GM12878 (cell line): ENCODE data around the gene PAK2. TPM values are rescaled to one million over a fixed set of nuclear protein-coding genes. Genes with fewer than 3 reads are reported as not detected.

Source experiments
- CREM ChIP-seq: IDR thresholded peaks from 2 replicates; pipeline ENCODE4 v1.6.1; 2014; ENCODE audit warnings: antibody characterized with exemption, low read depth
- EGR1 ChIP-seq, 2 experiments: IDR thresholded peaks; 1 replicate in 1 of 2; 2 replicates in 1 of 2; pipeline ENCODE4 v1.6.1; 2011 to 2012; ENCODE audit warnings: low read depth in 2 of 2, low read length in 2 of 2, borderline replicate concordance in 1 of 2, mild to moderate bottlenecking in 1 of 2, moderate library complexity in 1 of 2
- IRF3 ChIP-seq: fragments of 450-650 bp; IDR thresholded peaks from 2 replicates; pipeline ENCODE4 v1.6.1; 2014; ENCODE audit warnings: mild to moderate bottlenecking
- KAT2A ChIP-seq: conservative IDR thresholded peaks from 2 replicates; pipeline ENCODE4 v1.6.1; 2011; ENCODE audit warnings: low read depth, low read length; ENCODE audit not compliant: control insufficient read depth
- KLF5 ChIP-seq: fragments of 450-650 bp; IDR thresholded peaks from 2 replicates; pipeline ENCODE4 v1.6.1; 2014; ENCODE audit warnings: mild to moderate bottlenecking; ENCODE audit not compliant: partially characterized antibody
- LARP7 ChIP-seq: fragments of 450-650 bp; IDR thresholded peaks from 2 replicates; pipeline ENCODE4 v1.6.1; 2017; ENCODE audit warnings: mild to moderate bottlenecking
- MTA3 ChIP-seq: IDR thresholded peaks from 2 replicates; pipeline ENCODE4 v1.6.1; 2012; ENCODE audit warnings: low read length, inconsistent platforms, borderline replicate concordance
- PRDM15 ChIP-seq: fragments of 450-650 bp; formaldehyde crosslinking; IDR thresholded peaks from 2 replicates; pipeline ENCODE4 v1.4.0; 2020; ENCODE audit warnings: mild to moderate bottlenecking, moderate library complexity
- RELA ChIP-seq: fragments of 450-650 bp; IDR thresholded peaks from 2 replicates; pipeline ENCODE4 v1.8.0; 2014; ENCODE audit warnings: borderline replicate concordance; ENCODE audit not compliant: partially characterized antibody
- REST ChIP-seq: IDR thresholded peaks from 2 replicates; pipeline ENCODE4 v1.6.1; 2012; ENCODE audit warnings: mild to moderate bottlenecking, low read depth, low read length
- WRNIP1 ChIP-seq: IDR thresholded peaks from 2 replicates; pipeline ENCODE4 v1.6.1; 2011; ENCODE audit warnings: low read depth, low read length, improper control_type of control experiment, borderline replicate concordance
- ZBTB40 ChIP-seq: fragments of 450-650 bp; IDR thresholded peaks from 2 replicates; pipeline ENCODE4 v1.6.1; 2016; ENCODE audit warnings: mild to moderate bottlenecking, moderate library complexity, borderline replicate concordance
- ZNF207 ChIP-seq: fragments of 450-650 bp; IDR thresholded peaks from 2 replicates; pipeline ENCODE4 v1.6.1; 2014; ENCODE audit warnings: antibody characterized with exemption, mild to moderate bottlenecking, borderline replicate concordance
- ZNF384 ChIP-seq: IDR thresholded peaks from 2 replicates; pipeline ENCODE4 v1.6.1; 2012; ENCODE audit warnings: low read depth, mild to moderate bottlenecking, low read length, improper control_type of control experiment, borderline replicate concordance
- polyA plus RNA-seq, 11 experiments: library from polyadenylated mRNA; depleted of rRNA in 4 of 11; unstranded in 6 of 11; stranded (reverse) in 5 of 11; fragments of >200 nt; fragmentation: Nextera tagmentation in 4 of 11; fragmentation: Illumina TruSeq in 1 of 11; extraction: Ambion mirVana in 4 of 11; extraction: Trizol in 1 of 11; gene quantifications; 1 replicate in 1 of 11; 2 replicates in 10 of 11; pipeline versions ENCODE4 v1.2.1 to v1.2.3, GENCODE V29; 2011 to 2016; ENCODE audit warnings: inconsistent platforms in 2 of 11, missing spikeins in 2 of 11, low read depth in 1 of 11
- total RNA-seq, 4 experiments: library from RNA; depleted of rRNA in 3 of 4; stranded (reverse); fragments of >200 nt in 3 of 4; fragmentation: Illumina TruSeq in 1 of 4; extraction: Trizol in 1 of 4; gene quantifications; 2 replicates each; pipeline versions ENCODE4 v1.2.1 to v1.2.3, GENCODE V29; 2013 to 2021

Gene PAK2
- total and polyA plus RNA-seq, 10 of the 15 experiments (the other 5 are each of a cell fraction or from before 2014, with no cell fraction given): 9.0 to 59.1 (median 27.0) TPM

- TF ChIP-seq ZBTB40: peak; percentile 19; the same call in 1 of the 2 replicates
- TF ChIP-seq IRF3: no peak
- TF ChIP-seq MTA3: no peak
- TF ChIP-seq ZNF384: no peak
- no peak for TF ChIP-seq WRNIP1
- TF ChIP-seq ZNF207: no peak
- TF ChIP-seq KLF5: peak; percentile 35
- 0 out of 2 replicates have a peak, but pooled peaks have one; percentile 24 for TF ChIP-seq CREM
- TF ChIP-seq REST: no peak
- TF ChIP-seq LARP7: peak; percentile 84
- TF ChIP-seq EGR1 (IDR thresholded peaks at IDR 0.05; ENCODE audit: borderline replicate concordance in 1 of 2, low read depth in 2 of 2, low read length in 2 of 2): peak in 1 of 2 experiments; percentile 36; a peak in 1 of 3 replicates
- no peak for TF ChIP-seq KAT2A
- TF ChIP-seq PRDM15 (CRISPR knock-in tag): no peak
- peak; percentile 26 for TF ChIP-seq RELA
Observed at GRCh38 chr3:196739671-196740480, at the start of gene PAK2 (continued).
